Colon (tissue), 2 donors: Measurements from ENCODE around the gene TUT4.

ENCODE experiments used
- FAIRE-seq: peaks from 2 replicates; lab custom pipeline; 2012; peaks lifted over from hg19 to GRCh38; lab: Jason Lieb, UNC
- donor health status: control.
- donor health status: control.

TUT4 gene

DNA sequence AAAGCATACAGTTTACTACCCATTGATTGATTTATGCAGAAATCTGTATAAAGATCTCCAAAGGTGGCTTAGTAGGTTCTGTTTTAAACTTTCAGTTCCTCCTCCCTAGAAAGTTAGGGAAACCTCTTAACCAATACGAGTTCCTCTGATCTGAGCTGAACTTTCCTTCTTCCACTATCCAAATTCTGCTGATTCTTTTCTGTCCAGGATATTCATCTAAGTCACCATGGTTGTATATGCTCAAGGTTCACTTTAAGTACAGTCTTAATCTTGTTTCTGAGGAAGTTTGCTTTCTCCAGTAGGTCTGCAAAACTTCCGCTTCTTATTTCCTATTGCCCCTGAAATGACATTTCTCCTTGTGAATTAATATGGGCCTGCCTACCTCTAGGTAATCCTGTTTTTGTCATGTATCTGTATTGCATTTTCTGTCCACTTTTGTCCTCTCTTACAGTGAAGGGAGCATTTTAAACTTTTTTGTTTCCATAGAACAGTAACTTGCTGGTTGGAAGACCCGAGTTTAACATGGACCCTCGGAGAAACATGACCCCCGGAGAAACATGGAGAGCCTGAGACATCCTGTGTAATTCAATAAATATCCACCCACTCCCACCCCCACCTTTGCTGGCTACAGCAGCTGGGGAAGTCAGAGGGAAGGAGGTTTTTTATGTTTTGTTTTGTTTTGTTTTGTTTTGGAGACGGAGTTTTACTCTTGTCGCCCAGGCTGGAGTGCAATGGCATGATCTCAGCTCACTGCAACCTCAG is 16.7 kb upstream of the TUT4 start:
- FAIRE-seq: no peak

DNA sequence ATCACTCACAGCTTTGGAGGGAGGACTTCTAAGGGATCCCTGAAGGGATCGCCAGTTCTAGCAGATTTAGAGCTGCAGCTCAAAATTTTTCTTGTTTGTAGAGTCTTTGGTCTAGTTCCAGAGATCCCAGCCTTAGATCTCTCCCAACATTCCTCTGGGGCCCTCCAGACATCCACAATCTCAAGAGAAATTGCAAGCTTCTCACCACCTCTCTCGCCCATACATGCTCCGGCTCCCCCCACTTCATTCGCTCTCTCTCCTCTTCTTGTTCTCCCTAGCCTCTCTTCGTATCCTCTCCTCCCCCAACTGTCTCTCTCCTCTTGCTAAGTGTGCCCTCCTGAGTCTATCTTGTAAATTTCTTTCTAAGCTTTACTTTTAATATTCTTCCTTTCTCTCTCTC is 15.1 kb upstream of the TUT4 start:
- no peak for FAIRE-seq

DNA sequence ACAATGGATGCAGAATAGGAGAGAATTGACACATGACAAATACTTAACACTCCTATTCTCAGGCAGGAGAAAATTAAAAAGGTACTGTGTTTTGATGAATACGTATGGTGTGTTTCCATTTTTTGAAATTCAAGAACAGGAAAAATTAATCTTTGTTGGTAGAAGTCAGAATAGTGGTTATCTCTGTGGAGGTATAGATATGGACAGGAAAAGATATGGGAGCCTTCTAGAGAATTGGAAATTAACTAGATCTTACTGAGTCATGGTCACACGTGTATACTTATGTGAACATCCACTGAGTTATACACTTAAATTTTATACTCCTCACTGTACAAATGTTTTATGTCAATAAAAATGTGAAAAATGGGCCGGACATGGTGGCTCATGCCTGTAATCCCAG is 9.9 kb upstream of the TUT4 start:
- no peak for FAIRE-seq

DNA sequence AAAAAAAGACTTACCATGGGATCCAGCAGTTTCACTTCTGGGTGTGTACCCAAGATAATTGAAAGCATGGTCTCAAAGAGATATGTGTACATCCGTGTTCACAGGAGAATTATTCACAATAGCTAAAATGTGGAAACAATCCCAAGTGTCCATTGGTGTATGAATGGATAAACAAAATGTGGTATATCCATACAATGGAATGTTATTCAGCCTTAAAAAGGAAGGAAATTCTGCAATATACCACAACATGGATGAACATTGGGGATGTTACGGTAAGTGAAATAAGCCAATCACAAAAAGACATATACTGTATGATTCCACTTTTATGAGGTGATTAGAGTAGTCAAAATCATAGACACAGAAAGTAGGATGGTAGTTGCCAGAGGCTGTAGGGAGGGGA is 7.0 kb upstream of the TUT4 start:
- FAIRE-seq: no peak

DNA sequence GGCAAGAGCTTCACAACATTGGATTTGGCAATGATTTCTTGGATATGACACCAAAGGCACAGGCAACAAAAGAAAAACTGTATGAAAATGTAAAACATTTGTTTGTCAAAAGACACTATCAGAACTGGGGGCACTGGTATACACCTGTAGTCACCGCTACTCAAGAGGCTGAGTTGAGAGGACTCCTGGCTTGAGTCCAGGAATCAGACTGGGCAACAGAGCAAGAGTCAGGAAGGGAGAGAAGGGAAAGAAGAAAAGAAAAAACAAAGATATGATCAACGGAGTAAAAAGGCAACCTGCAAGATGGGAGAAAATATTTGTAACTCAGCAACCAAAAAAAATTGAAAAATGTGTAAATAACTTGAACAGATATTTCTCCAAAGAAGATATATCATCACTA is 6.0 kb upstream of the TUT4 start:
- no peak for FAIRE-seq

DNA sequence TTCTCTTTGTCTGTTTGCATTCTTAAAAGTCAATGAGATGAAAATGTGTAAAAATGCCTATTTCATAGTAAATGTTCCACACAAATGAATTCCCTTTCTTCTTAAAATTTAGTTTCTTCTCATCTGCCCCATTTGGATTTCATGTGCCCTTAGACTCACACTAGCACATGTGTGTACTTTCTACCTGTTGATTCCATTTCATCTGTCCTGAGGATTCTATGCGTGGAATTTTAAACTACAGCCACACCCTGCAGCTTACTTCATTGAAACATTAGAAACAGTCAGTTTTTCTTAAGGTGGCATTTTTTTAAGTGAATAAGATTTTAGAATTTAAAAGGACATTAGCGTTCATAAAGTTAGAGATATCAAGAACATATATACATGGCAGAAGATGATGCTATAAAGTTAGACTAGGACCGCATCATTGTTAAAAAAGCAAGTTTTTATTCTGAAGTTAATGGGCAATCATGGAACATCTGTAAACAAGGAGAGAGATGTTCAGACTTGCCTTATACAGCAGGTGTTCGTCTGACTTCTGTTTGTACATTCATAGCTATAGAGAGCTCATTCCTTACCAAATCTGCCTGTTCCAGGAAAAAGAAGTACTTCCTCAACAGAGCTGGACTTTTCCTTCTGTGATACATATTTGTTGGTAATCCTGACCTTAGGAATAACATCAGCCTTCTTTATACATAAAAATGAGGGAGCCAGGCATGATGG is 3.9 kb upstream of the TUT4 start:
- no peak for FAIRE-seq

DNA sequence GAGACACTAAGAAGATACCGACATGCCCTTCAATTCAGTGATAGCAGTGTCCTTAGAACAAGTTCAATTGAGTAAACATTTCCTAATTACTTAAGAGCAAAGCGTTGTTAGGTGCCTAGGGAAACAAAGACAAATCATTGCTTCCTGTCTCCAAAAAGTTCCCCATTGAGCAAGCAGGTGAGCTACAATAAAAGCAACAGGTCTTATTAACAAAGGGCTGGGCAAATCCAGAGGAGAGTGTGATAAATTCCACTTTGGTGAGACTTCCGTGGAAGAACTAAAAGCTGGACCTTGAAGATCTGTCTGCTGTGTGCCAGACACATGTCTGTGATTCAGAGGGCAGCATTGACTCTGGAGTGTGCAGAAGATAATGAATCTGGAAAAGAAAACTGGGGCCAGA is 1.9 kb upstream of the TUT4 start:
- FAIRE-seq: no peak

DNA sequence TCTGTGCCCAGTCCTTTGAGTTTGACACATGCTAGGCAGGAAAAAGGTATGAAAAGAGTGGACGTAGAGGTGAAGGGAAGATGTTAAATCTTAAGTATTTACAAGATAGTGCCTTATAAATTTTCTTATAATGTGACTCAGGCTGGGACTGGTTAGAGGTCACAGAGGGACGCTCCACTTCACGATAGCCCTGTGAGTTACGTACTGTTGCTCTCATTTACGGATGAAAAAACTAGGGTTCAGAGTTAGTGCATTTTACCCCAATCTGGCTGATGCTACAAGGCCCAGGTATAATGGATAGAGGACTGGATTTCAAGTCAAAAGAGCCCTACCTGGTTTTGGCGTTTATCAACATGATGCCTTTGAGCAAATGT is 1.4 kb upstream of the TUT4 start:
- no peak for FAIRE-seq

DNA sequence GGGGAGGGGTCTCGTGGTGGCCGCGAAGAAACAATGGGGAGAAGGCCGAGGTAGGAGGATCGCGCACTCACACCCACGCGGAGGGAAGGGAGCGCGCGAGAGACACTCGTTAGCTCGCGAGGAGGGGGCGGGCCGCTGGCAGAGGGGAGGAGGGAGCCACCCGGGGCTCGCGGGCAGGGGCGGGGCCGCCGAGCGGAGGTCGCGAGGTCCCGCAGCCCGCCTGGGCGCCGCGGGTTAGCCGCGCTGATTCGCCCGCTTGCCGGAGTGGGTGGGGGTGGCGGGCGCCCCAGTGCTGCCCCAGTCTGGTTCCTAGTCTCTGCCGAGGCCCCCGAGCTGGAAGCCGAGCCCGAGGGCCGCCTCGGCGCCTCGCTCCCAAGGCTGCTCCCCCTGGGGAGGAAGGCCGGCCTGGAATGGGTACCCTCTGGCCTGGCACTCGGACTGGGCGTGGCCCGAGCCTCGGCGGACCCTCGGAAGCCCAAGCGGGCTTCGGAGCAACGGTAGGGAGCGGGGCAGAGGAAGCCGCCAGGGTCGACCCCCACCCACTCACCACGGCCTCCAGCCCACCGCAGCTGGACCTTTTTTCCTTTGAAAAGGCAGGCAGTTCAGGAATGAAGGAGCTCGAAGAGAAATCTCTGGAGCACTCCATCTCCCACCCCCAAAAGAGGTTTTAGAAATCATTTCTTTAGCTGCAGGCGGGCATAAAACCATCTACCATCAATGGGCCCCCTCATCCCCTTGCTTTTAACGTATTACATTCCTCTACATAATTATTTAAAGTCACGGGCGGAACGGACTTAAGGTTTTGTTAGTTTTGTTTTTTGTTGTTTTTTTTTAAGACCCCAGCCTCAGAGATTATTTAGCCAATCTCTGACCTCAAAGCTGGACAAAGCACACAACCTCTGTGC is 722 bp upstream of the TUT4 start:
- FAIRE-seq: no peak

DNA sequence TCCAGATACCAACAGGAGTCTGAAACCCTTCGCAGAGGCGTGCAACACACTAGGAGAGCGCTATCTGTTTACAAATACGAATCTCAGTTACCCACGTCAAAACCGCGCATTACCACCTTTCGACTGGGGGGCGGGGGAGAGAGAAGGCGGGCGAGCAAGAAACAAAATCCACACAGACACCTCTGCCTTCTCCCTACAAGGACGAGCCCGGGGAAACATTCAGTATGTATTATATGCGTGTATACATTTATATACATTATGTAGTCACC is 722 bp downstream of the TUT4 start:
- no peak for FAIRE-seq

DNA sequence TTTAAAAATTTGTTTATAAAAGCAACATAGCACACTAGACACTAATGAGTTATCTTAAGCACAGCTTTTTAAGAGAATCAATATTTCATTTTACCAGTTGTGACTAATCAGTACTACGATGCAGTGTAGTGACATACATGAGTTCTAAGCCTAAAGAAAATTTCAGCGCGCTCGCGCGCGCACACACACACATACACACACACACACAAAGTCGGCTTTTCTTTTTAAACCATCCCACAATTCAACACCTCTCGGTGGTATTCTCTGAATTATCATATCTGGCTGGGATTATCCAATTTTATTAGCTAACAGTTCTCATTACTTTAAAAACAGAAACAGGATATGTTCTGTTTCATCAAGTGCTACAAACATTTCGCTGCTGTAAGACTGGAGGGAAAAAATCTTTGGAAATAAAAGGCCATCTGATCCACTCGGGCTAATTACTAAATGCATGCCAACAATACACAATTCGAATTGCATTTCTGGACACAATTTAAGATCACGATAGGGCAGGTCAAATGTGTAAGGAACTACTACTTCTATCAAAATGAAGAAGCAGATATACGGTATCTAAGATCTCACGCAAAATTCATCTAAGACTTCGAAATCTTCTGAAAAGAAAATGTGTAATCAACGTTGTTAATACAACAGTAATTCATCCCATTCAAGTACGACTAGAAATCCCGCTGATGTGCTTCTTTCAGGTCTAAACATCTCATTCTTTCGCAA is 1.2 kb downstream of the TUT4 start:
- FAIRE-seq: no peak

DNA sequence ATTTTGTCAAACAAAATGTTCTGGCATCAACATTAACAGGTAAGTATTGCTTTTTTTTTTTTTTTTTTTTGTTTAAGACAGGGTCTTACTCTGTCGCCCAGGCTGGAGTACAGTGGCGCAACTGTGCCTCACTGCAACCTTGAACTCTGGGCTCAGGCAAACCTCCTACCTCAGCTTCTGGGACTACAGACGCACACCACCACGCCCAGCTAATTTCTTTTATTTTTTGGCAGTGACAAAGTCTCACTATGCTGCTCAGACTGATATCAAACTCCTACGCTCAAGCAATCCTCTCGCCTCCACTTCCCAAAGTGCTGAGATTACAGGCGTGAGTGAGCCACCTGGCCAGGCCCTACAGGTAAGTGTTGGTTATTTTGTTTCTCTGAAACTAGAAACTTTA is 2.4 kb downstream of the TUT4 start:
- no peak for FAIRE-seq

DNA sequence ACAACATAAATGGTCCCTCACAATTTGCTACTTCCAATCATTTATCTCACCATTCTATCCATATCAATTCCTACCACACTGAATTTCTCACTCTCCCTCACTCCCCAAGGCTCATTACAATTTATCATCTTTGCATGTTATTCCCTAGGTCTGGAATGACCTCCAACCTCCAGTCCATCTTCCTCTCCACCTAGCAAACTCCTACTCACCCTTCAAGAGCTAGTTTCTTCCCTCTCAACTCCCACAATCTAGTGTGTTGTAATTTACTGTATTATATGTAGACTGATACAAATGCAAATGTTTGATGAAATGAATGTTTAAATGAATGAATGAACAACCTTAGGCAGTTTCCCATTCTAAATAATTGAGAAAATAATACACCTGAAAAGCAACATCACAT is 3.6 kb downstream of the TUT4 start:
- no peak for FAIRE-seq

DNA sequence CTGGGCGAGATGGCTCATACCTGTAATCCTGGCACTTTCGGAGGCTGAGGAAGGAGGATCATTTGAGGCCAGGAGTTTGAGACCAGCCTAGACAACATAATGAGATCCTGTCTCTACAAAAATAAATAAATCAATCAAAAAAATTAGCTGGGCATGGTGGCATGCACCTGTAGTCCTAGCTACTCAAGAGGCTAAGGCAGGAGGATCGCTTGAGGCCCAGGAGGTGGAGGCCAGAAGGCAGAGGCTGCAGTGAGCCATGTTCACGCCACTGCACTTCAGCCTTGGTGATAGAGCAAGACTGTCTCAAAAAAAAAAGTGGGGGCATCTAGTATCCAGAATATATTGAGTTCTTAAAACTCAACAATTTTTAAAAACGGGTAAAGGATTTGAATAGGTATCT is 6.0 kb downstream of the TUT4 start:
- no peak for FAIRE-seq

DNA sequence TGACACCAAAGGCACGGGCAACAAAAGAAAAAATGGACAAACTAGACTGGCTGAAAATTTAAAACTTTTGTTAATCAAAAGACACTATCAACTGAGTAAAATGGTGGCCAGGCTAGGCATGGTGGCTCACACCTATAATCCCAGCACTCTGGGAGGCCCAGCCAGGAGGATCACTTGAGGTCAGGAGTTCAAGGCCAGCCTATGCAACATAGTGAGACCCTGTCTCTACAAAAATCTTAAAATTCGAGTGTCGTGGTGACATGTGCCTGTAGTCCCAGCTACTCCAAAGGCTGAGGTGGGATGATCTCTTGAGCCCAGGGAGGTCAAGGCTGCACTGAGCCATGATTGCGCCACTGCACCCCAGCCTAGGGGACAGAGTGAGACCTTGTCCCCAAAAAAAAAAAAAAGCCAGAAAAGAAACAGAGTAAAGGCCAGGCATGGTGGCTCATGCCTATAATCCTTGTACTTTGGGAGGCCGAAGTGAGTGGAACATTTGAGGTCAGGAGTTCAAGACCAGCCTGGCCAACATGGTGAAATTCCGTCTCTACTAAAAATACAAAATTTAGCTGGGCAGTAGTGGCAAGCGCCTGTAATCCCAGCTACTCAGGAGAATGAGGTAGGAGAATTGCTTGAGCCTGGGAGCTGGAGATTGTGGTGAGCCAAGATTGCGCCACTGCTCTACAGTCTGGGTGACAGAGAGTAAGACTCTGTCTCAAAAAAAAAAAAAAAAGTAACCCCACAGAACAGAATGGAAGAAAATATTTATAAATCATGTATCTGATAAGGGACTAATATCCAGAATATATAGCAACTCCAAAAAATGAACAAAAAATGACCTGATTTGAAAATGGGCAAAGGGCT is 8.0 kb downstream of the TUT4 start:
- FAIRE-seq: no peak

DNA sequence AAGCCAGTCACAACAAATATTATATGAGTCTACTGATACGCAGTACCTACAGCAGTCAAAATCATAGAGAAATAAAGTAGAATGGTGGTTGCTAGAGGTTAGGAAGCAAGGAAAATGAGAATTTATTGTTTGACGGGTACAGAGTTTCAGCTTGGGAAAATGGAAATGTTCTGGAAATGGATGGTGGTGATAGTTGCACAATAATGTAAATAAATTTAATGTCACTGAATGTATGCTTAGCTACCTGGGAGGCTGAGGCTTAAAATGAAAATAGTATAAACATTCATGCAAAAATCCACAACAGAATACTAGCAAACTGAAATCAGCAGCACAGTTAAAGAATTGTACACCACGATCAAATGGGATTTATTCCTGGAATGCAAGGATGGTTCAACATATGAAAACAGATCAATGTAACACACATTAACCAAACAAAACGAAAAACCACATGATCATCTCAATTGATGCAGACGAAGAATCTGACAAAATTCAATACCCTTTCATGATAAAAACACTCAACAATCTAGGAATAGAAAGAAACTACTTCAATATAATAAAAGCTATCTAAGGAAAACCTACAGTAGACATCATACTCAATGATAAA is 10.7 kb downstream of the TUT4 start:
- no peak for FAIRE-seq

DNA sequence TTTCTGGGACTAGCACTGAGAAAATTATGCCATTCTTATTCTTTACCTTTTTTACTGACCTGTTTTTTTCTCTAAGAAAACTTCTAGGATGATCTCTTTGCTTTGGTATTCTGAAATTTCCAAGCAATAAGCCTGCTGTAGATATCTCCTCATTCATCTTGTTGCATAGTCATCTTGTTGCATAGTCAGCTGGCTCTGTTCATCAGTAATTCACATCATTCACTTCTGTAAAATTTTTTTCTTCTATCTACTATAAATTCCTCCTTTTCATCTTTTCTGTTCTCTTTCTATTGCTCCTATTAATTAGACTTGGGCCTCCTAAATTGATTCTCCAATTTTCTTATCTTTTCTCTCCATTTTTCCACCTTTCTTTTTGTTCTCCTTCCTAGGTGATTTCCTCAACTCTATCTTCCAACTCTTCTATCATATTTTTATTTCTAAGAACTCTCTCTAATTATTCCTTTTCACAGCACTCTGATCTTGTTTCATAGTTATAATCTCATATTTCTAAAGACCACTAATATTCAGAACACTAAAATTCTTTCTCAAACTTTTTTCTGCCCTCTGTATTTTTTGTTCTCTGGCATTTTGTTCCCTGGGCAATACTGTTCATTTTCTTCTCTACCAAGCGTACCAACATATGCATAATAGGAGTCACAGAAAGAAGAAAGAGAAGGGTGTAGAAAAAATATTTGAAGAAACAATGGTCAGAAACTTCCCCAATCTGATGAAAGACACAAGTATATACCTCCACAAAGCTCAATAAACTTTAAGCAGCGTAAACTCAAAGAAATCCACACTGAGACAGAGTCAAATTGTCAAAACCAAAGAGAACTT is 17.7 kb downstream of the TUT4 start:
- no peak for FAIRE-seq

DNA sequence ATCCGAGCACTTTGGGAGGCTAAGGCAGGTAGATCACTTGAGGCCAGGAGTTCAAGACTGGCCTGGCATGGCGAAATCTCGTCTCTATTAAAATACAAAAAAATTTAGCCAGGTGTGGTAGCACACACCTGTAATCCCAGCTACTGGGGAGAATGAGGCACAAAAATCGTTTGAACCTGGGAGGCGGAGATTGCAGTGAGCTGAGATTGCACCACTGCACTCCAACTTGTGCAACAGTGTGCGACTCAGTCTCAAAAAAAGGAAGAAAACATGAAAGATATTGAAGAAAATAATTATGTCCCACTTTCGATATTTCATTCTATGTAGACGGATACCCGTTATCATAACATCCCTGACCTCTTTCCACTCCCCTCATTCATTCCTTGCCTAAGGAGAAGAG is 19.2 kb downstream of the TUT4 start:
- no peak for FAIRE-seq

DNA sequence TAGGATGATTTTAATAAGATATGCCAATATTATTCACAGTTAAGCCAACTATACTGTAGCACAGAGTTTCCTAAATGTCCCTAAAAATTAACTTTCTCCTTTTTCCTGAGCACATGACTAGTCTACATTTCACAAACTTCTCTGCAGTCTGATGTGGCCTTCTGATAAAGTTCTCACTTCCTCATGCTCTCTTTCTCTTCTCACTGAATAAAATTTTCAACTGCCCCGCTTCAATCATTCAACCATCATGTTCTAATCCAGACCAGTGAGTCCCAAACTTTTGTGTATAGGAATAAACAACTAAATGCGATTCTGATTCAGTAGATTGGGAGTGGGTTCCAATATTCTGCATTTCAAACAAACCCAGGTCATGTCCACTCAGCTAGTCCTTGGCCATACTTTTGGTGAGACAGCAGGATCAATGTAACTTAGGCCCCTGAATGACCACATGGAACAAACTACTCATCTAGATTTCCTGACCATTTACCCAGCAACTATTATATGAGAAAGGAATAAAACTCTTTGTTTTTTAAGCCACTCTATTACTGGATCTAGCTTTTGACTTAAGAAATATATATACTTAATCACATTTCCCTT is 20.1 kb downstream of the TUT4 start:
- FAIRE-seq: no peak

DNA sequence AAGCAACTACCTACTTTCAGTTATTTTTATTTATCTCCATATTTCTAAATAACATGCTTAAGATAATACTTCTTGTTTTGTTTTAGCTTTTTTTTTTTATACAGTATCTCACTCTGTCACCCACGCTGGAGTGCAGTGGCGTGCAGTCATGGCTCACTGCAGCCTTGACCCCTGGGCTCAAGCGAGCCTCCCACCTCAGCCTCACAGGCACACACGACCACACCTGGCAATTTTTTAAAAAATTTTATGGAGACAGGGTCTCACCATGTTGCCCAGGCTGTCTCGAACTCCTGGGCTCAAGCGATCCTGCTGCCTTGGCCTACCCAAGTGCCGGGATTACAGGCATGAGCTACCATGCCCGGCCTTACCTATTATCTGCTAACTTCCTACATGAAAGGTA is 20.6 kb downstream of the TUT4 start:
- no peak for FAIRE-seq
